Right atrium auricular region (tissue), 2 donors: ENCODE results near the gene GPR107. TPM values are rescaled to one million over a fixed set of nuclear protein-coding genes. Genes with fewer than 3 reads are reported as not detected.

Experiments
- DNase-seq: peaks from one replicate; pipeline ENCODE4 v3.0.0-alpha.2; 2019; ENCODE audit warnings: low spot score
- H3K27ac ChIP-seq, 2 donors: fragments of 200-600 bp; sonication (generic); 1 replicate in 1 of 2; 2 replicates in 1 of 2; pipeline ENCODE4 v1.5.1; 2016 to 2019
- H3K27me3 ChIP-seq, 2 donors: fragments of 200-600 bp; sonication (generic); one replicate each; pipeline versions ENCODE4 v1.5.1 to v1.6.0; 2017 to 2019
- H3K36me3 ChIP-seq: fragments of 200-600 bp; sonication (generic); one replicate; pipeline ENCODE4 v1.5.1; 2016
- H3K4me1 ChIP-seq, 2 donors: fragments of 200-600 bp; sonication (generic); one replicate each; pipeline versions ENCODE4 v1.5.1 to v1.6.0; 2017 to 2019
- H3K4me3 ChIP-seq, 2 donors: fragments of 200-600 bp; sonication (generic); 1 replicate in 1 of 2; 2 replicates in 1 of 2; pipeline ENCODE4 v1.5.1; 2017 to 2019; ENCODE audit warnings: mild to moderate bottlenecking in 1 of 2, moderate library complexity in 1 of 2
- H3K9me3 ChIP-seq, 2 donors: fragments of 200-600 bp; sonication (generic); one replicate each; pipeline ENCODE4 v1.5.1; 2019
- total RNA-seq, 2 donors: library from RNA; depleted of rRNA; stranded (reverse); fragments of >200 nt; gene quantifications; one replicate each; pipeline ENCODE4 v1.1.0, GENCODE V29; 2016
- TF ChIP-seq, protein P1 (sequence below), 2 donors: fragments of 200-600 bp; sonication (generic); IDR thresholded peaks; one replicate each; pipeline ENCODE4 v1.5.1; 2019; ENCODE audit warnings: antibody characterized with exemption in 2 of 2

Gene GPR107
- total RNA-seq, 2 donors from 2014 or later, result 16.2 to 16.9 TPM

GRCh38 chr9:130104491-130105193 is 50.9 kb downstream of the GPR107 start:
- Histone ChIP-seq H3K9me3 (no peaks in the 10 kb centered on the region), H3K27ac (peak overlapping the region in 1 of 2 donors; percentile 15), H3K36me3 (peaks cover 65% of the 10 kb centered on the region), H3K4me3 (no peak overlapping the region), H3K4me1 (peaks cover 0 to 4% of the 10 kb centered on the region in 2 donors), H3K27me3 (no peaks in the 10 kb centered on the region)
- TF ChIP-seq, protein P1, sequence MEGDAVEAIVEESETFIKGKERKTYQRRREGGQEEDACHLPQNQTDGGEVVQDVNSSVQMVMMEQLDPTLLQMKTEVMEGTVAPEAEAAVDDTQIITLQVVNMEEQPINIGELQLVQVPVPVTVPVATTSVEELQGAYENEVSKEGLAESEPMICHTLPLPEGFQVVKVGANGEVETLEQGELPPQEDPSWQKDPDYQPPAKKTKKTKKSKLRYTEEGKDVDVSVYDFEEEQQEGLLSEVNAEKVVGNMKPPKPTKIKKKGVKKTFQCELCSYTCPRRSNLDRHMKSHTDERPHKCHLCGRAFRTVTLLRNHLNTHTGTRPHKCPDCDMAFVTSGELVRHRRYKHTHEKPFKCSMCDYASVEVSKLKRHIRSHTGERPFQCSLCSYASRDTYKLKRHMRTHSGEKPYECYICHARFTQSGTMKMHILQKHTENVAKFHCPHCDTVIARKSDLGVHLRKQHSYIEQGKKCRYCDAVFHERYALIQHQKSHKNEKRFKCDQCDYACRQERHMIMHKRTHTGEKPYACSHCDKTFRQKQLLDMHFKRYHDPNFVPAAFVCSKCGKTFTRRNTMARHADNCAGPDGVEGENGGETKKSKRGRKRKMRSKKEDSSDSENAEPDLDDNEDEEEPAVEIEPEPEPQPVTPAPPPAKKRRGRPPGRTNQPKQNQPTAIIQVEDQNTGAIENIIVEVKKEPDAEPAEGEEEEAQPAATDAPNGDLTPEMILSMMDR (IDR thresholded peaks at IDR 0.05), result no peak
- DNase-seq, result no peak

- no peak for DNase-seq
- Histone ChIP-seq H3K9me3 (no peaks in the 10 kb centered on the region), H3K27ac (no peak overlapping the region), H3K36me3 (peaks cover 60% of the 10 kb centered on the region), H3K27me3 (no peaks in the 10 kb centered on the region), H3K4me1 (peaks cover 0 to 4% of the 10 kb centered on the region in 2 donors), H3K4me3 (no peak overlapping the region)
- TF ChIP-seq, protein P1 (IDR thresholded peaks at IDR 0.05), result no peak
These were observed 53.1 kb downstream of the GPR107 start for GRCh38 chr9:130106860-130107233.

DNA sequence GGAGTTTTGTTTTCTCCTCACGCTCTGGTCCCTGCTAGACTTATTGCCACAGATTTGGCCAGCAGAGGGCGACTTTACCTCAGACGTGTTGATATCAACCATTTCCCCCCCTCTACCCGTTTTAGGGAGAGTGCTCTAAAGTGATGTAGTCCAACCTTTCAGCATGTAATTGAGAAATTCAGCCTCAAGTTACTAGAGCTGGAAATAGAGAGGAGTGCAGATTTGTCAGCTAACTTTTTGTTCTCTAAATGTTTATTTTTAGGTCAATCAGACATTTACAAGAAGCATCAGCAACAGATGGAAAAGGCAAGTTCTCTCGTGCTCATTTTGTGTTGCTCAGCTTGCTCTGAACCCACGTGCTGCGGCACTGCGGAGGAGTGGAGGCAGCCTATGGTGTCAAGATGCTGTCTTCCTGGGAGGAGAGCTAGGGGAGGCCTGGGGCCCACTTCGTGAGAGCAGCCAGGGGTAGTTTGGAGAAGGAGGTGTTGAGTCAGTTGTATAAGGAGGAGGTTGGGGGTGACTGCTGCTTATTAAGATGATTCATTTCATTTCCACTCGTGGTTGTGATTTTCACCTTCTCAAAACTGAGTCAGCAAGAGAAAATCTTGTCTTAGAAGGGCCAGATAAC is 53.6 kb downstream of the GPR107 start:
- peak; percentile 91 for DNase-seq
- TF ChIP-seq, protein P1 (IDR thresholded peaks at IDR 0.05), result peak; percentile 68 to 88
- H3K27me3 ChIP-seq, result no peaks in the 10 kb centered on the region
- H3K4me3 ChIP-seq, result no peak overlapping the region
- H3K27ac ChIP-seq, result no peak overlapping the region
- no peaks in the 10 kb centered on the region for H3K9me3 ChIP-seq
- peaks cover 0 to 1% of the 10 kb centered on the region in 2 donors for H3K4me1 ChIP-seq
- H3K36me3 ChIP-seq, result peaks cover 60% of the 10 kb centered on the region

DNA sequence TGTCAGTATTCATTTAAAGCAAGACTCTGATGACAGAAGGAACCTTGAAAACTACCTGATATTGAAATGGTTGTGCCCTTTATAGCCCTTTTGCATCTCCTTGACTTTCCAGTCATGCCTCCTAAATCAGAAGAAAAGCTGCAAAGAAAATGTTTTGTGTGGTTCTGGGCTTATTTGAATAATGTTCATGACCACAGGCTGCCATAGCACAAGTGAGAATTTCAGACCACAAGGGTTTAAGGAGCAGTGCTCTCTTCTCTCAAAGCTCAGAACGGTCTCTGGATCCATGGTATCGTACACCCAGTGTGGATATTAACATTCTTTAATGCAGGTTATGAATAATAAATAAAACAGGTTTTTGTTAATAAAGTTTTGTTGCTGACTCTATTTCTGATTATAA is 54.2 kb downstream of the GPR107 start:
- no peak overlapping the region for H3K4me3 ChIP-seq
- H3K27me3 ChIP-seq, result no peaks in the 10 kb centered on the region
- peaks cover 58% of the 10 kb centered on the region for H3K36me3 ChIP-seq
- no peak for DNase-seq
- TF ChIP-seq, protein P1 (IDR thresholded peaks at IDR 0.05), result no peak
- no peak overlapping the region for H3K27ac ChIP-seq
- no peaks in the 10 kb centered on the region for H3K4me1 ChIP-seq
- H3K9me3 ChIP-seq, result no peaks in the 10 kb centered on the region

DNA sequence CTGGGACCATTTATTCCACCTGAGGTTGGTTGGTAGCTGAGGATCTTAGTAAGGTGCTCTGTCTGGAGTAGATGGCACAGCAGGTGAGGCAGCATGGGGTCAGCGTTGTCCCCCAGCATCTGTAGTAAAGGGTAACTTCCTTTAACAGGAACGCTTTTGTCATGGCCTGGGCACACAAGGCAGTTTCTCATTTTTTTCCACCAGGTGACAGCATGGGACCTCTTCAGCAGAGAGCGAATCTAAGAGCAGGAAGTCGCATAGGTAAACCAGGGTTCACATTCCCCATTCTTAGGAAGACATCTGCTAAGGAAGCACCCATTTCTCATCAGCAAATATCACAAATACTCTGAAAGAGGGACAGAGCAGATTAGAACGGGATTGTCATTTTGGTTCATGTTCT is 56.5 kb downstream of the GPR107 start:
- DNase-seq, result no peak
- Histone ChIP-seq H3K36me3 (peaks cover 40% of the 10 kb centered on the region), H3K27ac (no peak overlapping the region), H3K4me1 (no peaks in the 10 kb centered on the region), H3K27me3 (no peaks in the 10 kb centered on the region), H3K4me3 (no peak overlapping the region), H3K9me3 (no peaks in the 10 kb centered on the region)
- TF ChIP-seq, protein P1 (IDR thresholded peaks at IDR 0.05), result no peak
